Neural progenitor cell (in vitro differentiated cells): ENCODE measurements around the gene KASH5. TPM values are rescaled to one million over a fixed set of nuclear protein-coding genes. Genes with fewer than 3 reads are reported as not detected.
A peak's percentile ranks its signal among the peaks of the same experiment; 100 is the strongest.

ENCODE experiments used
- DNase-seq: peaks from one replicate; pipeline ENCODE4 v3.0.0-alpha.2; 2016; ENCODE audit warnings: low spot score
- H2AFZ ChIP-seq: fragments of 200-600 bp; sonication (generic); replicated peaks from 2 replicates; pipeline ENCODE4 v1.6.1; 2016; ENCODE audit warnings: antibody characterized with exemption
- H3F3A ChIP-seq: fragments of 200-600 bp; sonication (generic); 2 replicates; pipeline ENCODE4 v1.6.1; 2016; ENCODE audit warnings: antibody characterized with exemption, low read depth
- H3K27ac ChIP-seq: fragments of 200-600 bp; sonication (generic); 2 replicates; pipeline ENCODE4 v1.5.1; 2016; ENCODE audit warnings: mild to moderate bottlenecking
- H3K27me3 ChIP-seq: fragments of 200-600 bp; sonication (generic); 2 replicates; pipeline ENCODE4 v1.6.1; 2016; ENCODE audit warnings: mild to moderate bottlenecking, moderate library complexity
- H3K36me3 ChIP-seq: fragments of 200-600 bp; sonication (generic); 2 replicates; pipeline ENCODE4 v1.5.1; 2016
- H3K4me1 ChIP-seq: fragments of 200-600 bp; sonication (generic); 2 replicates; pipeline ENCODE4 v1.6.1; 2016; ENCODE audit warnings: mixed run types
- H3K4me2 ChIP-seq: fragments of 200-600 bp; sonication (generic); 2 replicates; pipeline ENCODE4 v1.6.1; 2016
- H3K4me3 ChIP-seq: fragments of 200-600 bp; sonication (generic); 2 replicates; pipeline ENCODE4 v1.5.1; 2016
- H3K79me2 ChIP-seq: fragments of 200-600 bp; sonication (generic); 2 replicates; pipeline ENCODE4 v1.6.1; 2016; ENCODE audit warnings: low read depth
- H3K9ac ChIP-seq: fragments of 200-600 bp; sonication (generic); 2 replicates; pipeline ENCODE4 v1.6.1; 2016
- H3K9me3 ChIP-seq: fragments of 200-600 bp; sonication (generic); 2 replicates; pipeline ENCODE4 v1.5.1; 2016; ENCODE audit warnings: low read depth
- H4K20me1 ChIP-seq: fragments of 200-600 bp; sonication (generic); 2 replicates; pipeline ENCODE4 v1.6.1; 2016; ENCODE audit warnings: low read depth
- H3K27ac Mint-ChIP-seq: 3 replicates; pipeline ENCODE4 v1.8.0; 2021; ENCODE audit warnings: mixed read lengths
- H3K27me3 Mint-ChIP-seq: 2 replicates; pipeline ENCODE4 v1.8.0; 2022; ENCODE audit warnings: low read depth, mild to moderate bottlenecking, inconsistent platforms, moderate library complexity, mixed read lengths; ENCODE audit not compliant: insufficient read depth
- H3K36me3 Mint-ChIP-seq: 3 replicates; pipeline ENCODE4 v1.8.0; 2021; ENCODE audit warnings: mixed read lengths
- H3K4me1 Mint-ChIP-seq: 3 replicates; pipeline ENCODE4 v1.8.0; 2021; ENCODE audit warnings: mixed read lengths
- H3K4me3 Mint-ChIP-seq: 3 replicates; pipeline ENCODE4 v1.8.0; 2021; ENCODE audit warnings: mild to moderate bottlenecking, moderate library complexity, mixed read lengths
- H3K9me3 Mint-ChIP-seq: 3 replicates; pipeline ENCODE4 v1.8.0; 2020; ENCODE audit warnings: mixed read lengths
- EZH2 ChIP-seq: fragments of 200-600 bp; sonication (generic); IDR thresholded peaks from 2 replicates; pipeline ENCODE4 v1.6.1; 2017; ENCODE audit warnings: antibody characterized with exemption, mild to moderate bottlenecking, moderate library complexity
- EZH2phosphoT487 ChIP-seq: fragments of 200-600 bp; sonication (generic); IDR thresholded peaks from 2 replicates; pipeline ENCODE4 v1.6.1; 2017; ENCODE audit warnings: antibody characterized with exemption
- total RNA-seq: library from RNA; depleted of rRNA; stranded (reverse); fragments of >200 nt; gene quantifications from 2 replicates; pipeline ENCODE4 v1.2.3, GENCODE V29; 2015; ENCODE audit warnings: low replicate concordance
- TF ChIP-seq, protein P1 (sequence below): fragments of 200-600 bp; sonication (generic); IDR thresholded peaks from 2 replicates; pipeline ENCODE4 v1.5.1; 2017; ENCODE audit warnings: antibody characterized with exemption, mild to moderate bottlenecking

The KASH5 gene
- total RNA-seq, 1 donor from 2014 or later = not detected

DNA sequence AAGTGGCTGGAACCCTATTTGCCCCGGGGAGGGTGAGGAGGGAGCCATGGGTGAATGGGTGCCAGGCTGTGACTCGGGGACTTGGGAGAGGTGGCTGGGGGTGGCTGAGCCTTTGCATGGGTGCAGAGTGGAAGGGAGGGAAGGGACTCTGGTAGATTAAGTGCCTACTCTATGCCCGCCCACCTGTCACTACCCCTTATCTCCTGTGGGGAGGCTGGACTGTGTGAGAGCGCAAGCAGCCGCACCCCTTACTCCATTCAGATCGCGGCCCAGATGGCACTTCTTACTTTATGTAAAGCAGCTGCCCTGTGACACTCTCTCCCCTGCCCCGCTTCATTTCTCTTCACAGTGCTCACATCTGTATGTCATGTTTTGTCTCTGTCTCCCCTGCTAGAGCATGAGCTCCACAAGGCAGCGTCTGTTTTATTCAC lies 2.9 kb downstream of the KASH5 start:
- Mint-ChIP-seq H3K36me3 (peaks cover 2% of the 10 kb centered on the region), H3K9me3 (peaks cover 3% of the 10 kb centered on the region), H3K27ac (no peak overlapping the region), H3K4me1 (peaks cover 19% of the 10 kb centered on the region), H3K4me3 (no peak overlapping the region), H3K27me3 (peaks cover 12% of the 10 kb centered on the region)
- Histone ChIP-seq H3K79me2 (no peaks in the 10 kb centered on the region), H3K4me3 (no peak overlapping the region), H3F3A (peaks cover 22% of the 10 kb centered on the region), H3K27ac (no peak overlapping the region), H2AFZ (no peak overlapping the region), H3K4me1 (peaks cover 16% of the 10 kb centered on the region), H3K27me3 (no peaks in the 10 kb centered on the region), H4K20me1 (no peaks in the 10 kb centered on the region), H3K9ac (no peak overlapping the region), H3K4me2 (no peak overlapping the region), H3K36me3 (no peaks in the 10 kb centered on the region), H3K9me3 (no peaks in the 10 kb centered on the region)
- TF ChIP-seq, protein P1, sequence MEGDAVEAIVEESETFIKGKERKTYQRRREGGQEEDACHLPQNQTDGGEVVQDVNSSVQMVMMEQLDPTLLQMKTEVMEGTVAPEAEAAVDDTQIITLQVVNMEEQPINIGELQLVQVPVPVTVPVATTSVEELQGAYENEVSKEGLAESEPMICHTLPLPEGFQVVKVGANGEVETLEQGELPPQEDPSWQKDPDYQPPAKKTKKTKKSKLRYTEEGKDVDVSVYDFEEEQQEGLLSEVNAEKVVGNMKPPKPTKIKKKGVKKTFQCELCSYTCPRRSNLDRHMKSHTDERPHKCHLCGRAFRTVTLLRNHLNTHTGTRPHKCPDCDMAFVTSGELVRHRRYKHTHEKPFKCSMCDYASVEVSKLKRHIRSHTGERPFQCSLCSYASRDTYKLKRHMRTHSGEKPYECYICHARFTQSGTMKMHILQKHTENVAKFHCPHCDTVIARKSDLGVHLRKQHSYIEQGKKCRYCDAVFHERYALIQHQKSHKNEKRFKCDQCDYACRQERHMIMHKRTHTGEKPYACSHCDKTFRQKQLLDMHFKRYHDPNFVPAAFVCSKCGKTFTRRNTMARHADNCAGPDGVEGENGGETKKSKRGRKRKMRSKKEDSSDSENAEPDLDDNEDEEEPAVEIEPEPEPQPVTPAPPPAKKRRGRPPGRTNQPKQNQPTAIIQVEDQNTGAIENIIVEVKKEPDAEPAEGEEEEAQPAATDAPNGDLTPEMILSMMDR = no peak
- no peak for TF ChIP-seq EZH2phosphoT487
- TF ChIP-seq EZH2 = no peak
- DNase-seq = no peak

DNA sequence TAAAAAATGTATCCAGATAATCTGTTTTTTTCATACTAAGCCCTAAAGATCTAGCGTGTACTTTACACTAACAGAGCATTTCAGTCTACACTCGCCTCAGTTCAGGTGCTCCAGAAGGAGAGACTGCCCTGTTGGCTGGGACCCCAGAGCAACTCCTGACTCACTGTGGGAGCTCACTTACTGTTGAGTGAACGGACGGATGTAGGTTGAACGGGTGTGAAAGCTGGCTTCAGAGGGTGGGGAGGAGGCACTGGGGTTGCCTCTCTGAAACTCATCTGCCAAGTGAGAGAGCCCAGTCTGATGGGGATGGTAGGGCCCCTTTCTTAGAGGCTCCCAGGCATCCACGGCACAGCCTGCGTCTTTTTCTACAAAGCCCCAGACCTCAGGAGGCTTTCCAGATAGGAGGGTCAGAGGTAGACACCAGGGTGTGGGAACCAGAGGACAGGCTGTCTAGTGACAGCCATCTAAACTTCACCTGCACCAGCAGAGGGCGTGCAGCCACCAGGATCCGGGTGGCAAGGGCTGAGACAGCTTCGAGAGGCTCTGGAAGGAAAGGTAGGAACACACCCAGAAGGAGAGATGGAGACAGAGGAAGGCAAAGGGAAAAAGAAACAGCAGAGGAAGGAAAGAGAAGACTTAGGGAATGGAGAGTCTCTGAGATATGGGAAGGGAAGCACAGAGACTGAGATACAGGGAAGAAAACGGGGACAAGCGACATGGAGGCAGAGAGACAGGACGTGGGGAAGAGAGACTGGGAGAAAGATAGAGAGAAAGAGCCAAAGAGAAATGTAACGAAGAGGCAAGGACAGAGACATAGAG lies 3.7 kb downstream of the KASH5 start:
- Histone ChIP-seq H3K9me3 (no peaks in the 10 kb centered on the region), H3K27me3 (no peaks in the 10 kb centered on the region), H4K20me1 (no peaks in the 10 kb centered on the region), H2AFZ (peak overlapping the region; percentile 51), H3K4me2 (no peak overlapping the region), H3K36me3 (no peaks in the 10 kb centered on the region), H3K4me3 (no peak overlapping the region), H3K4me1 (peaks cover 18% of the 10 kb centered on the region), H3K79me2 (no peaks in the 10 kb centered on the region), H3F3A (peaks cover 22% of the 10 kb centered on the region), H3K27ac (no peak overlapping the region), H3K9ac (no peak overlapping the region)
- no peak overlapping the region for H3K27ac Mint-ChIP-seq
- H3K4me3 Mint-ChIP-seq = no peak overlapping the region
- H3K9me3 Mint-ChIP-seq = peaks cover 3% of the 10 kb centered on the region
- no peak for TF ChIP-seq EZH2
- TF ChIP-seq, protein P1 = peak; percentile 97
- peaks cover 23% of the 10 kb centered on the region for H3K4me1 Mint-ChIP-seq
- peaks cover 2% of the 10 kb centered on the region for H3K36me3 Mint-ChIP-seq
- peaks cover 16% of the 10 kb centered on the region for H3K27me3 Mint-ChIP-seq
- DNase-seq = peak; percentile 92

DNA sequence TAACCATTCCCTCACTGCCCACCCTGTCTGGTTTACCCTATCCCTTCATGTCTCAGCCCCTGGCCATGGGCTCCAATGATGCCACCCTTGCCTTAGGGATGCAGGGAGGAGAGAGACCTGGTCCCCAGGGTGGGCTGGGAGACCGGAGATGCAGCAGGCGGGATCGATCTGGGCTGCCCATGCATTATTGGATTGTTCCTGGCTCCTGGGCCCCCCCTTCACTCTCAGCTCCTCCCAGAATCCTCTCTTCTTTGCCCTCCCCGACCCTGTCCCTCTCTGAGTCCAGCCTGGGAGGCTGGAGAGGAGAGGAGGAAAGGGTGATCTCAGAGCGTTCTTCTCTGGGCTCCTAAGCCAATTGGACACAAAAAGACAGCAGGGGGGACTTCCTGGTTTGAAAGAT lies 5.8 kb downstream of the KASH5 start:
- Histone ChIP-seq H3K4me3 (no peak overlapping the region), H3K4me1 (peaks cover 25% of the 10 kb centered on the region), H3K9me3 (no peaks in the 10 kb centered on the region), H3K27ac (no peak overlapping the region), H3F3A (peaks cover 22% of the 10 kb centered on the region), H3K27me3 (no peaks in the 10 kb centered on the region), H3K9ac (no peak overlapping the region), H3K79me2 (no peaks in the 10 kb centered on the region), H4K20me1 (no peaks in the 10 kb centered on the region), H2AFZ (no peak overlapping the region), H3K4me2 (no peak overlapping the region), H3K36me3 (no peaks in the 10 kb centered on the region)
- no peak for DNase-seq
- Mint-ChIP-seq H3K4me1 (peaks cover 31% of the 10 kb centered on the region), H3K36me3 (no peaks in the 10 kb centered on the region), H3K27me3 (peaks cover 16% of the 10 kb centered on the region), H3K9me3 (no peaks in the 10 kb centered on the region), H3K4me3 (no peak overlapping the region), H3K27ac (no peak overlapping the region)
- TF ChIP-seq, protein P1 = no peak
- TF ChIP-seq EZH2phosphoT487 (no peak), EZH2 (no peak)
